ENCODE results near the gene RABGGTA. TPM values are rescaled to one million over a fixed set of nuclear protein-coding genes. Genes with fewer than 3 reads are reported as not detected.

RABGGTA gene
- total RNA-seq, 1 donor from 2014 or later, result 31.1 TPM

GRCh38 chr14:24260026-24260779, 11.2 kb downstream of the RABGGTA start:
- Mint-ChIP-seq H3K4me3 (no peak overlapping the region), H3K36me3 (no peaks in the 10 kb centered on the region), H3K27ac (peak overlapping the region; percentile 84), H3K9me3 (no peaks in the 10 kb centered on the region), H3K4me1 (ENCODE audit: unreplicated experiment) (peaks cover 3% of the 10 kb centered on the region), H3K27me3 (no peaks in the 10 kb centered on the region)
- TF ChIP-seq, protein P1, sequence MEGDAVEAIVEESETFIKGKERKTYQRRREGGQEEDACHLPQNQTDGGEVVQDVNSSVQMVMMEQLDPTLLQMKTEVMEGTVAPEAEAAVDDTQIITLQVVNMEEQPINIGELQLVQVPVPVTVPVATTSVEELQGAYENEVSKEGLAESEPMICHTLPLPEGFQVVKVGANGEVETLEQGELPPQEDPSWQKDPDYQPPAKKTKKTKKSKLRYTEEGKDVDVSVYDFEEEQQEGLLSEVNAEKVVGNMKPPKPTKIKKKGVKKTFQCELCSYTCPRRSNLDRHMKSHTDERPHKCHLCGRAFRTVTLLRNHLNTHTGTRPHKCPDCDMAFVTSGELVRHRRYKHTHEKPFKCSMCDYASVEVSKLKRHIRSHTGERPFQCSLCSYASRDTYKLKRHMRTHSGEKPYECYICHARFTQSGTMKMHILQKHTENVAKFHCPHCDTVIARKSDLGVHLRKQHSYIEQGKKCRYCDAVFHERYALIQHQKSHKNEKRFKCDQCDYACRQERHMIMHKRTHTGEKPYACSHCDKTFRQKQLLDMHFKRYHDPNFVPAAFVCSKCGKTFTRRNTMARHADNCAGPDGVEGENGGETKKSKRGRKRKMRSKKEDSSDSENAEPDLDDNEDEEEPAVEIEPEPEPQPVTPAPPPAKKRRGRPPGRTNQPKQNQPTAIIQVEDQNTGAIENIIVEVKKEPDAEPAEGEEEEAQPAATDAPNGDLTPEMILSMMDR (conservative IDR thresholded peaks at IDR 0.05), result no peak
- DNase-seq (ENCODE audit: extremely low spot score, unreplicated experiment), result no peak

GRCh38 chr14:24259282-24260025, 11.9 kb downstream of the RABGGTA start:
- no peak for DNase-seq (ENCODE audit: extremely low spot score, unreplicated experiment)
- peak overlapping the region; percentile 84 for H3K27ac Mint-ChIP-seq

GRCh38 chr14:24258548-24259265, 12.7 kb downstream of the RABGGTA start:
- TF ChIP-seq, protein P1 (conservative IDR thresholded peaks at IDR 0.05), result no peak
- Mint-ChIP-seq H3K27ac (peak overlapping the region; percentile 84), H3K27me3 (no peaks in the 10 kb centered on the region), H3K9me3 (no peaks in the 10 kb centered on the region), H3K36me3 (no peaks in the 10 kb centered on the region), H3K4me1 (ENCODE audit: unreplicated experiment) (no peaks in the 10 kb centered on the region), H3K4me3 (no peak overlapping the region)
- DNase-seq (ENCODE audit: extremely low spot score, unreplicated experiment), result no peak

More at GRCh38 chr14:24259282-24260025, 11.9 kb downstream of the RABGGTA start:
- TF ChIP-seq, protein P1 (conservative IDR thresholded peaks at IDR 0.05), result no peak
- H3K4me1 Mint-ChIP-seq (ENCODE audit: unreplicated experiment), result peaks cover under 1% of the 10 kb centered on the region
- H3K27me3 Mint-ChIP-seq, result no peaks in the 10 kb centered on the region
- H3K4me3 Mint-ChIP-seq, result no peak overlapping the region
- H3K9me3 Mint-ChIP-seq, result no peaks in the 10 kb centered on the region
- no peaks in the 10 kb centered on the region for H3K36me3 Mint-ChIP-seq

DNA sequence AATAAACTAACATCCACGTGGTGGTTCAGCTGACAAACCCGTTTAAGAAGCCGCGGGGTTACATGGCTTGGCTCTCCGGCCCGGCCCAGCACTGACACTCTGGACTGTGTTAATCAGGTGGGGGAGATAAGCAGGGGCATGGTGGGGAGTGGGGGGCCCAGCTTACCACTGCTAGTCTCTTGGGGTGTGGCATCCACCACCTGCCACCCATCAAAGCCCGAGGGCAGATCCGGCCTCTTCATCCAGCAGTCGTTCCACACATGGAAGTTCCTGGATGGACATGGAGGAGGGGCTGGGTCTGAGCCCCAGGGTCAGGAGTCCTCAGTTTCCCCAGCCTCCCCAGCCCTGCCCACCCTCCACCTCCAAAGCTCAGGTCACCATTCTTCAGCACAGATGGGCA, 13.3 kb downstream of the RABGGTA start:
- H3K4me1 Mint-ChIP-seq (ENCODE audit: unreplicated experiment), result no peaks in the 10 kb centered on the region
- no peak for DNase-seq (ENCODE audit: extremely low spot score, unreplicated experiment)
- H3K36me3 Mint-ChIP-seq, result no peaks in the 10 kb centered on the region
- H3K4me3 Mint-ChIP-seq, result no peak overlapping the region
- no peaks in the 10 kb centered on the region for H3K9me3 Mint-ChIP-seq
- TF ChIP-seq, protein P1 (conservative IDR thresholded peaks at IDR 0.05), result no peak
- H3K27me3 Mint-ChIP-seq, result no peaks in the 10 kb centered on the region
- H3K27ac Mint-ChIP-seq, result peak overlapping the region; percentile 84

GRCh38 chr14:24256960-24257359, 14.4 kb downstream of the RABGGTA start:
- Mint-ChIP-seq H3K4me1 (ENCODE audit: unreplicated experiment) (no peaks in the 10 kb centered on the region), H3K27ac (peak overlapping the region; percentile 59), H3K36me3 (no peaks in the 10 kb centered on the region), H3K9me3 (no peaks in the 10 kb centered on the region), H3K27me3 (no peaks in the 10 kb centered on the region), H3K4me3 (no peak overlapping the region)
- TF ChIP-seq, protein P1 (conservative IDR thresholded peaks at IDR 0.05), result no peak
- DNase-seq (ENCODE audit: extremely low spot score, unreplicated experiment), result no peak

Measured in type B pancreatic cell (in vitro differentiated cells).